Superior temporal gyrus (tissue), 1 donor: ENCODE measurements around the gene ZPR1.

ENCODE experiments used
- DNase-seq: peaks from one replicate; pipeline ENCODE4 v3.0.0-alpha.2; 2016; ENCODE audit errors: extremely low spot score

ZPR1 gene

DNA sequence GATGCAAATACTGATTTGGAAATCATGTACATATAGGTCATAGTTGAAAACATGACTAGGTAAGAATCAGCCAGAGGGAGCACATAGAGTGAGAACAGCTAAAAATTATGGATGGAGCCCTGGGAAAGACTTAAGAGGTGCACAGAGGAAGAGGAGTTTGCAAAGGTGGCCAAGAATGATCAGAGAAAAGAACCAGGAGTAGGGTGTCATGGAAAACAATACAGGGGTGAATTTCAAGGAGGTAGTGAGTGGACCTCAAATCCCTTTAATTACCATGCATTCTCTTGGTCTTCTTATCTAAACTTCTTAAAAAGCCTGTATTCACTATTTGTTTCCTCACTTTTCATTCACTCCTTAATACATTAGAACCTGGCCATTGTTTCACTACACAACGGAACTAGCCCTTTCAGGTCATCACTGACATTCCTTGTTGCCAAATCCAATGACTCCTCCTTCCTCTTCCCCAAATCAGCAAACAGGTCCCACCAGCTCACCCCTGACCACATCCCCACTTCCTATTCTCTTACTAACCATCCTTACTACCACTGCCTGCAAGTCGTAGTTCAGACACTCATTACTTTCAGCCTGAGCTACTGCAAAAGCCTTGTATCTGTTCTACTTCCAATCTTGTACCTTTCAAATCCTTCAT lies 37.6 kb downstream of the ZPR1 start:
- no peak for DNase-seq

DNA sequence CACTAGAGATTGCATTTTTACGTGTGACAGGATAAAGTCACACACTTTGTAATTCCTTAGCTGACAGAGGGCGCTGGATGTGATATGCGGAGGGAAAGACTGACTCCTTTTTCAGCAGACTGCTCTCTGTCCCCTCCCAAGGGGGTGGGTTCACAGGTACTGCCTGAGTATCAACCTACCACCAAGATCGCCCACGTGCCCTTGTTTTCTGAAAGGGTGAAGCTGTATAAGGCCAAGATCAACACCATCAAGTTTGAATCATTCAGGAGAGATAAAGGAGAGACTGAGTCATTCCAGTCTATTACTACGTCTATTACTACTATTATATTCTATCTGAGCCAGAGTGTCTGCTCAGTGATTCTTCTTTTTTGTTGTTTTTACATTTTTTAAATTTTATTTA lies 45.7 kb downstream of the ZPR1 start:
- DNase-seq, result no peak

DNA sequence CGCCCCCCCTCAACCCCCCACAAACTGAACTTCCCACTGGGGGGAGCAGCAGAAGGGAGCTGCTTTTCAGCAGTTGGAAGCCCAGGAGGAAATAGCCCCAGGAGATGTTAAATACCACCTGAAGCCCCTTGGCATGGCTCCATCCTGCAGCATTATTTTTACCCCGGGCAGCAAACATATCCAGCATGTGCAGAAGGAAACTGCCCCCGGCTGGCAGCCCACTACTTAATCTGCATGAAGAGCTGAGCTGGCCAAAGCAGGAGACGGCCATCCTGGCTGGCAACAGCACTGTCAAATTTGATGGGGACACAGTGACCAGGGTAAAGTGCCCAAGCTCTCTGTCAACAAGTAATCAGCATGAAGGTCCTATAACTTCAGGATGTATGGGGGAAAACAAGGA lies 47.1 kb downstream of the ZPR1 start:
- DNase-seq, result no peak

DNA sequence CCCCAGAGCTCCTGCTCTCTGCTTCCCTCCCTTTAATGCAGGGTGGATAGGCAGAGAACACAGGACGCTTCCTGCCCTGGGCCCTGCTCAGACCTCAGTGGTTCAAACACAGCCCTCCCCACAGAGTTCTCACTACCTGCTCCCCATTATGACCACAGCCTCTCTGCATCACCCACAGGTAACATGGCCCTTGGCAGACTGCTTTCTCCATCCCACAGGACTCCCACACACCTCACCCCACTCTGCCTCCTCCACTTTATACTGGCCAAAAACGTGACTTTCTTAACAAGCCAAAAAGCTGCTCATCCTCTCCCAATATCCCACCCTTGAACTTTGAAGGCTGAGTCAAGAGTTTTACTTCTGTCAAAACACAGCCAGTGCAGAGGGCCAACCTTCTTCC lies 48.8 kb downstream of the ZPR1 start:
- DNase-seq, result no peak

DNA sequence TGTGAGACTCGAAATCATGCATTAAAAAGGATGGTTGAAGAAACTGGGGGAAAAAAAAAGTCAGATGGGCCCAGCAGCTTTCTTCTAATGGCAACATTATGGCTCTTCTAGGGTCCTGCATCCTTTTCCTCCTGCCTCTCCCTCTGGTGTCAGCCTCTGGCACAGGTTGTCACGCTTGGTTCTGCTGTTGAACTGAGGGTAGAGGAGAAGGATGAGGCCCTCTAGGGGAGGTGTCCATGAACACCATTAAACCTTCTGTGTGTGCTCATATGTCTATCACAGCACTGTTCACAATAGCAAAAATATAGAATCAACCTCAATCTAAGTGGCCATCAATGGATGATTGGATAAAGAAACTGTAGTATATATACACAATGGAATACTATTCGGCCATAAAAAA lies 51.1 kb downstream of the ZPR1 start:
- DNase-seq, result no peak

- no peak for DNase-seq
These were observed 53.8 kb downstream of the ZPR1 start for GRCh38 chr11:116733969-116734508.

GRCh38 chr11:116733043-116733755 lies 54.6 kb downstream of the ZPR1 start:
- no peak for DNase-seq

GRCh38 chr11:116732271-116733042 lies 55.4 kb downstream of the ZPR1 start:
- DNase-seq, result peak; percentile 80

DNA sequence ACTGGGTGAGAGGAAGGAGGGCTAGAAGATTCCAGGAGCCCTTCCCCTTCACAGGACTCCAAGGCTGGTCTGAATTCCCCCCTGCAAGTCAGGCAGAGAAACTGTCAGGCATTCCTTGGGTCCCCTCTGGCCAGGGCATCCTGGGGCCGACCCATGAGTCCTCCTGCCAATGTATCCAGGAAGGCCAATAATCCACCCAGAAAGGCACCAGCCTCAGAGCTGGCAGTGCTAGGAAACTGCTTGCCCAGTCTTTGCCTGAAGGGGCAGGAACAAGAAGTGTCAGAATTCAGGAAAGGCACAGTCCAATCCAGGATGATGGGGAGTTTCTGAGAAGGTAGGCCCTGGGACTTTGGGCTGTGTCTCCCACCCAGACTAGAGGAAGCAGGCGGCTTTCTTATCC lies 56.0 kb downstream of the ZPR1 start:
- peak; percentile 28 for DNase-seq

DNA sequence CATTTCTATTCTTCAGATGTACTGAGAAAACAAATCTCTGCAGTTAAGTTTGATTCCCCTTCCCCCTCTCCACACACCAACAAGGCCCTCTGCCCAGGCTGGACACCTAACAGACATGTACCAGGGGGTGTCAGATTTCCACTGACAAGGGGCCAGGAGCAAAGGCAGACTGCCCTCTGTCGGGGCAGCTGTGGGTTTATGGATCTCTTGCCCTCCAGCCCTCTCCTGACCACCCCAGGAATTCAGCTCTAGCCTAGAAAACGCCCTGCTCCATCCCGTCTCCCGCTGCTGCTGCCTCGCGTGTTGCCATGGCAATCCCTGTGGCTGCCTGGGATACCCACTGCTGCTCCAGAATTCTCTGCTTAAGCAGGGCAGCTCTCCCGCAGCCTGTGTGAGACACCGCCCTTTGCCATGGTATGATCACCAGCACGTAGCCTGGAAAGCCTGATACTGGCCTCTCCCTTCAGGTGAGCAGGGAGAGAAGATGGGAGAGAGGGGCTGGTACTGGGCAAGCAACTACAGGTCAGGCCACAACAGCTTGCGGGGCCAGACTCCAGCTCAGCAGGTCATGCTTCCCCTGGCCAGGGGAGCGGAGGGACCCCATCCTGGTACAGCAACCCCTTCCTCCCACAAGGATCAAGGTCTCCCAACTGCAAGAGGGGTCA lies 56.6 kb downstream of the ZPR1 start:
- DNase-seq, result peak; percentile 69

GRCh38 chr11:116730601-116731000 lies 57.2 kb downstream of the ZPR1 start:
- DNase-seq, result no peak

DNA sequence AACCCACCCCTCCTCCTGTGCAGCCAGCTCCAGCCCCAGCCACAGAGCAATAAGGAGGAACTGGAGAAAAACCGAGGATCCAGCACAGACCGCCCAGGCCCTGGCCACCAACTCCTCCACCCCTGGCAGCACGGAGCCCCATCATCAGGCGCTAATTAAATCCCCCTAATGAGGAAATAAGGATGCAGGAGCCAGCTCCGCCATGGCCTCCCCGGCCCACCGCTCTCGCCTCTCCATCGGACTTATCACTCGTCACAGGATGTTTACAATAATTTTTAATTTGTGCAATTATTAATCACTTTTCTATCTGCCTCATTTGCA lies 57.6 kb downstream of the ZPR1 start:
- DNase-seq, result no peak

DNA sequence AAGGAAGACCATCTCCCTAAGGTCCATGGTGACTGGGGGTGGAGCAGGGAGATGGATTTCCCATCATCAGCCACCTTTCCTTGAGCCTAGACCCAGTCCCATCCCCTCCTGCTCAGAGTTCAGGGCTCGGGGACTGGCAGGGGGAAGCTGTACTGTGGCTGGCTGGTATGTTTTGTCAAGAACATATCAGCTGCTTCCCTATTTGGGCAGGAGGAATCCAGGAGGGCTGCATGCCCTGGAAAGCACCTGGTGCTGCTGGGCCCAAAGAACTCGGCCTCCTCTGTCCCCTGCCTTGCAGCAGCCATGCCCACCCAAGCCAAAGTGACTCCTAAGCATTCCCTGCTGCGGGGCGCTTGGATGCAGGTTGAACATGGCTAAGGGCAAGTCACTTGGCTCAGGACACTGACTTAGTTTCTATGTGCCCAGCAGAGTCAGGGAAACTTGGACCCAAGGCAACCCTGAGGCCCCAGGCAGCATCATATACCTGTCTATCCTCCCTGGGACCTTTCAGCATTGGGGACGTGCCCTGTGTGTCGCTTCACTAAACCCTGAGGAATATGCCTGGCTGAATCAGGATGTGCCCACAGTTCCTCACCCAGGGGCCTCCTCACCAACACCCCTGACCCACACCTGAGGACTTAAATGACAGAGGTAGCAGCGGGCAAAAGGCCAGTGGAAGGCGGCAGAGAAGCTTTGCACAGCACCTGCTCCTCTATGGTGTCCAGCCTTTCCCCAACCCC lies 58.2 kb downstream of the ZPR1 start:
- no peak for DNase-seq

DNA sequence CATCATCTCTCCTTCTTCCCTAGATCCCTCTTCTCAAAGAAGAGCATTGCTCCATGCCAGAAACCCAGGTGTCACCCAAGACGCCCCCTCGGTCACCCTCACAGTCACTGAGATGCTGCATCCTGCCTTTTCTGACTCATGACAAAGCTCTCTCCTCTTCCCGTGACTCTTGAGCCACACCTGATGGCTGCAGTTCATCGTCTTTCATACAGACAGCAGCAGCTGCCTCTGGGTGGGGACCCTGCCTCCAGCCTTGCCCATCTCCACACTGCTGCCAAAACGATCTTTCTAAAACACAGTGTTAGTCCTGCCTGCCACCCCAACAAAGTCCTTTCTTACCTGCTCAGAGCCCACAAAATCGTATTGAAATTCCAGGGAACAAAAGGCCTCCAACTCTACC lies 59.8 kb downstream of the ZPR1 start:
- DNase-seq, result no peak

GRCh38 chr11:116725434-116726221 lies 62.2 kb downstream of the ZPR1 start:
- DNase-seq, result no peak

DNA sequence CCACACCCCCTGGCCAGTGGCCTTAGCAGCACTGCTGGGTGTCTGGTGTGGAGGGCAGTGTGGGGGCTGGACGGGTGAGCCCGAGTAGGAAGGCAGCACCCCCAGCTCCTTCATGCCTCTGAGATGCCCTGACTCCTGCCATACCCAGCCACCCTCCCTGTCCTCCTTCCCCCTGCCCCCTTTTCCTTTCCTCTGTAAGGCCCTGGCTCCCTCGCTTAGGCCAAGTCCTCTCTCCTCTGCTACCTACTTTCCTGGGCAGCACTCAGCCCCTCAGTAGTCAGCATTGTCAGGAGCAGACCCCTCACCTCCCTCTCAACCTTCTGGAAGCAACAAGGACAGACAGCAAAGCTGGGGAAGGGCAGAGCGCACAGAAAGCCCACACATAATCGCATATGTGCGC lies 63.0 kb downstream of the ZPR1 start:
- no peak for DNase-seq
